GM23248 (cell line): Measurements from ENCODE around the gene TXN2.

Experiments used
- EZH2 ChIP-seq: fragments of 200-600 bp; sonication (generic); IDR thresholded peaks from 2 replicates; pipeline ENCODE4 v1.6.1; 2018; ENCODE audit warnings: antibody characterized with exemption, mild to moderate bottlenecking; ENCODE audit not compliant: insufficient read depth, poor library complexity, severe bottlenecking
- EZH2phosphoT487 ChIP-seq: fragments of 200-600 bp; sonication (generic); IDR thresholded peaks from 2 replicates; pipeline ENCODE4 v1.6.1; 2018; ENCODE audit warnings: antibody characterized with exemption, moderate library complexity, mild to moderate bottlenecking, low read depth; ENCODE audit not compliant: insufficient read depth

- TF ChIP-seq EZH2phosphoT487 (no peak), EZH2 (no peak)
These were observed 25.6 kb downstream of the TXN2 start for GRCh38 chr22:36455571-36456463.
